K562 (cell line): Measurements from ENCODE around the gene UBR1.
"Not testable (repeated sequence)": the region's sequence is repeated elsewhere in the genome, so short reads cannot be mapped to it uniquely, and the experiment has no call there.

Experiments used
- ATF7 ChIP-seq: fragments of 450-650 bp; IDR thresholded peaks from 2 replicates; pipeline ENCODE4 v1.7.1; 2014; ENCODE audit warnings: mild to moderate bottlenecking, moderate library complexity
- CBX8 ChIP-seq: fragments of 200-600 bp; sonication (generic); IDR thresholded peaks from 2 replicates; pipeline ENCODE4 v1.6.1; 2012; ENCODE audit warnings: borderline replicate concordance, mixed run types, low read depth, mild to moderate bottlenecking, moderate library complexity, mixed read lengths, low read length, control low read depth, inconsistent platforms; ENCODE audit not compliant: poor library complexity, severe bottlenecking; ENCODE audit errors: extremely low read depth
- CREB1 ChIP-seq, 2 experiments: sonication (generic) in 1 of 2; formaldehyde crosslinking in 1 of 2; IDR thresholded peaks; 2 replicates each; pipeline versions ENCODE4 v1.6.1 to v1.8.0; 2012 to 2022; ENCODE audit warnings: inconsistent platforms in 1 of 2, mild to moderate bottlenecking in 1 of 2, missing genetic modification reagents in 1 of 2, moderate library complexity in 1 of 2
- CTCF ChIP-seq, 3 experiments: IDR thresholded peaks in 2 of 3; conservative IDR thresholded peaks in 1 of 3; 2 replicates each; pipeline ENCODE4 v1.5.1; 2011 to 2012; ENCODE audit warnings: low read length in 3 of 3, mild to moderate bottlenecking in 3 of 3, control low read depth in 2 of 3, improper control_type of control experiment in 1 of 3, inconsistent platforms in 1 of 3, low read depth in 1 of 3, mixed read lengths in 1 of 3, moderate library complexity in 1 of 3; ENCODE audit not compliant: insufficient read depth in 2 of 3
- ELF1 ChIP-seq: fragments of 200-800 bp; sonication (Bioruptor generic); IDR thresholded peaks from 2 replicates; pipeline ENCODE4 v1.6.1; 2016; ENCODE audit warnings: missing genetic modification characterization, missing compliant biosample characterization
- MTA1 ChIP-seq: fragments of 450-650 bp; IDR thresholded peaks from 2 replicates; pipeline ENCODE4 v1.6.1; 2017; ENCODE audit warnings: borderline replicate concordance
- NCOA4 ChIP-seq: fragments of 450-650 bp; IDR thresholded peaks from 2 replicates; pipeline ENCODE4 v1.6.1; 2018; ENCODE audit warnings: mild to moderate bottlenecking; ENCODE audit not compliant: partially characterized antibody
- NFE2 ChIP-seq: IDR thresholded peaks from 2 replicates; pipeline ENCODE4 v1.6.1; 2014; ENCODE audit warnings: antibody characterized with exemption, low read depth
- POLR2AphosphoS5 ChIP-seq: IDR thresholded peaks from 2 replicates; pipeline ENCODE4 v1.6.1; 2011; ENCODE audit warnings: mild to moderate bottlenecking, low read depth, low read length, moderate library complexity; ENCODE audit not compliant: control insufficient read depth, insufficient read depth
- ZNF766 ChIP-seq: fragments of 200-800 bp; sonication (Bioruptor generic); conservative IDR thresholded peaks from 2 replicates; pipeline ENCODE4 v1.6.1; 2016; ENCODE audit warnings: missing genetic modification characterization, missing compliant biosample characterization

- not testable (repeated sequence) for TF ChIP-seq NCOA4; CBX8; NFE2; CREB1 (IDR thresholded peaks at IDR 0.05); CREB1 (CRISPR knock-in tag; IDR thresholded peaks at IDR 0.05); ATF7; CTCF (IDR thresholded peaks at IDR 0.05 in 2 of 3, conservative IDR thresholded peaks at IDR 0.05 in 1 of 3; ENCODE audit: insufficient read depth in 2 of 3, low read depth in 1 of 3, low read length in 3 of 3); POLR2AphosphoS5; ELF1 (tag); ZNF766 (CRISPR knock-in tag); MTA1
Measured at GRCh38 chr15:43004886-43005595, 100.8 kb downstream of the UBR1 start.
